ENCODE data around the gene C3orf80. TPM values are rescaled to one million over a fixed set of nuclear protein-coding genes. Genes with fewer than 3 reads are reported as not detected.

Gene C3orf80
- total and polyA plus RNA-seq, 10 of the 15 experiments (the other 5 are each of a cell fraction or from before 2014, with no cell fraction given), result 0.02 to 0.04 TPM; not detected in 8

- intact Hi-C loops (cut with micrococcal nuclease; ENCODE audit: unreplicated experiment) (no loop called here), in situ Hi-C loops (cut with MboI) (no loop called here)
- BruUV-seq (replicated peaks), result no TSS peak
- H3K79me2 ChIP-seq (ENCODE audit: control insufficient read depth, insufficient read depth, low read length), result no peaks in the 10 kb centered on the region
- H3K9me3 ChIP-seq (replicated peaks; ENCODE audit: control insufficient read depth, insufficient read depth, low read length), result no peaks in the 10 kb centered on the region
- H3K4me3 ChIP-seq, result no peak overlapping the region
- ChIA-PET POLR2A (no interaction called here), CTCF (no interaction called here), RAD21 (ENCODE audit: unreplicated experiment) (no interaction called here), SMC1A (ENCODE audit: uncharacterized antibody, unreplicated experiment) (interaction anchor here (1.0 to 1.2 kb wide), 2 partner anchors 14 to 21 kb away, joined by 3 to 4 read pairs; no protein-coding TSS in a partner anchor)
- ATAC-seq, result no peak
- H2AFZ ChIP-seq (ENCODE audit: control insufficient read depth, low read depth, low read length), result no peak overlapping the region
- H4K20me1 ChIP-seq (ENCODE audit: control insufficient read depth, insufficient read depth), result no peaks in the 10 kb centered on the region
- no peaks in the 10 kb centered on the region for H3K36me3 ChIP-seq (ENCODE audit: control insufficient read depth in 2 of 2, insufficient read depth in 2 of 2, low read length in 1 of 2)
- H3K4me1 ChIP-seq (ENCODE audit: control insufficient read depth, insufficient read depth, low read length), result no peaks in the 10 kb centered on the region
- no peak for FAIRE-seq
- TF ChIP-seq BCL3 (IDR thresholded peaks at IDR 0.05; ENCODE audit: borderline replicate concordance, insufficient read depth, low read depth, low read length, poor library complexity, severe bottlenecking) (no peak), CTCF (IDR thresholded peaks at IDR 0.05 in 2 of 3, conservative IDR thresholded peaks at IDR 0.05 in 1 of 3; ENCODE audit: control insufficient read depth in 2 of 3, extremely low read depth in 1 of 3, insufficient read depth in 1 of 3, low read depth in 3 of 3, low read length in 3 of 3) (no peak), HDAC2 (IDR thresholded peaks at IDR 0.05) (no peak), ZNF217 (IDR thresholded peaks at IDR 0.05) (no peak), ATF2 (IDR thresholded peaks at IDR 0.05; ENCODE audit: low read length) (no peak), BMI1 (IDR thresholded peaks at IDR 0.05; ENCODE audit: borderline replicate concordance) (no peak), BRCA1 (IDR thresholded peaks at IDR 0.05; ENCODE audit: low read depth, low read length) (no peak), BHLHE40 (IDR thresholded peaks at IDR 0.05; ENCODE audit: borderline replicate concordance in 1 of 2, low read depth in 2 of 2, low read length in 1 of 2) (no peak), KDM1A (IDR thresholded peaks at IDR 0.05; ENCODE audit: borderline replicate concordance) (no peak), CBFB (IDR thresholded peaks at IDR 0.05; ENCODE audit: low read depth) (no peak), MYC (IDR thresholded peaks at IDR 0.05; ENCODE audit: insufficient read depth, insufficient read length, insufficient replicate concordance, low read length, severe bottlenecking) (no peak), NR2F1 (conservative IDR thresholded peaks at IDR 0.05) (no peak), CEBPB (IDR thresholded peaks at IDR 0.05; ENCODE audit: borderline replicate concordance in 1 of 2, low read depth in 2 of 2, low read length in 2 of 2) (no peak)
- no peak overlapping the region for H3K9ac ChIP-seq (ENCODE audit: control insufficient read depth, insufficient read depth, low read length)
- no peak overlapping the region for H3K4me2 ChIP-seq (ENCODE audit: control insufficient read depth, insufficient read depth)
- H3K27ac ChIP-seq (ENCODE audit: control insufficient read depth, insufficient read depth), result no peak overlapping the region
- WGBS (ENCODE audit: insufficient coverage, insufficient replicate concordance, low lambda C conversion rate, missing lambda C conversion rate), result 52% methylated on average over 6 of the region's 6 CpGs
- DNase-seq (ENCODE audit: low read depth, low spot score), result no peak
- no peaks in the 10 kb centered on the region for H3K27me3 ChIP-seq (replicated peaks in 1 of 2; ENCODE audit: control insufficient read depth in 2 of 2, insufficient read depth in 2 of 2, low read length in 1 of 2)
Measured at GRCh38 chr3:160193644-160194192, 31.5 kb upstream of the C3orf80 start.

All from GM12878 (cell line).